ENCODE results near the gene SLC38A6.

Gene SLC38A6

DNA sequence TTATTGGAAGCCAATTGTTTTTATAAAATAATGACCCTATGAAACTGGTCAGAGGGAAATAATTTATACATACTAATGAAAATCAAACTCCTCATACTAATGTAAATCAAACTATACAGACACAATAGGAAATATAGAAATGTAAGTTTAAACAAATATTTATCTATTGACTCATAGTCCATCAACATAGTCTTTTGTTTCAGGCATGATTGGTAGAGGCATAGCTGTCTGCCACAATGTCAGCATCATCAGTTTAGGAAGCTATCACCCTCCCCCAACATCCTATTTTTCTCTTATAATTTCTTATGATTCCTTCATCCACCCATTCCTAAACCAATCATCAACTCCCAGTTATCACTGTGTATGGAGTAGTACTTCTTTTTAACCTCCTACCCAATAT, 117.7 kb downstream of the SLC38A6 start:
- DNase-seq (ENCODE audit: low read depth) = no peak
- TF ChIP-seq, protein P1, sequence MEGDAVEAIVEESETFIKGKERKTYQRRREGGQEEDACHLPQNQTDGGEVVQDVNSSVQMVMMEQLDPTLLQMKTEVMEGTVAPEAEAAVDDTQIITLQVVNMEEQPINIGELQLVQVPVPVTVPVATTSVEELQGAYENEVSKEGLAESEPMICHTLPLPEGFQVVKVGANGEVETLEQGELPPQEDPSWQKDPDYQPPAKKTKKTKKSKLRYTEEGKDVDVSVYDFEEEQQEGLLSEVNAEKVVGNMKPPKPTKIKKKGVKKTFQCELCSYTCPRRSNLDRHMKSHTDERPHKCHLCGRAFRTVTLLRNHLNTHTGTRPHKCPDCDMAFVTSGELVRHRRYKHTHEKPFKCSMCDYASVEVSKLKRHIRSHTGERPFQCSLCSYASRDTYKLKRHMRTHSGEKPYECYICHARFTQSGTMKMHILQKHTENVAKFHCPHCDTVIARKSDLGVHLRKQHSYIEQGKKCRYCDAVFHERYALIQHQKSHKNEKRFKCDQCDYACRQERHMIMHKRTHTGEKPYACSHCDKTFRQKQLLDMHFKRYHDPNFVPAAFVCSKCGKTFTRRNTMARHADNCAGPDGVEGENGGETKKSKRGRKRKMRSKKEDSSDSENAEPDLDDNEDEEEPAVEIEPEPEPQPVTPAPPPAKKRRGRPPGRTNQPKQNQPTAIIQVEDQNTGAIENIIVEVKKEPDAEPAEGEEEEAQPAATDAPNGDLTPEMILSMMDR (IDR thresholded peaks at IDR 0.05; ENCODE audit: low read depth, low read length, missing control alignments) = no peak
- H3K4me3 ChIP-seq (ENCODE audit: low read depth, low read length) = no peak overlapping the region

GRCh38 chr14:61099216-61099835, 118.3 kb downstream of the SLC38A6 start:
- no peak for DNase-seq (ENCODE audit: low read depth)
- TF ChIP-seq, protein P1 (IDR thresholded peaks at IDR 0.05; ENCODE audit: low read depth, low read length, missing control alignments) = no peak
- H3K4me3 ChIP-seq (ENCODE audit: low read depth, low read length) = no peak overlapping the region

DNA sequence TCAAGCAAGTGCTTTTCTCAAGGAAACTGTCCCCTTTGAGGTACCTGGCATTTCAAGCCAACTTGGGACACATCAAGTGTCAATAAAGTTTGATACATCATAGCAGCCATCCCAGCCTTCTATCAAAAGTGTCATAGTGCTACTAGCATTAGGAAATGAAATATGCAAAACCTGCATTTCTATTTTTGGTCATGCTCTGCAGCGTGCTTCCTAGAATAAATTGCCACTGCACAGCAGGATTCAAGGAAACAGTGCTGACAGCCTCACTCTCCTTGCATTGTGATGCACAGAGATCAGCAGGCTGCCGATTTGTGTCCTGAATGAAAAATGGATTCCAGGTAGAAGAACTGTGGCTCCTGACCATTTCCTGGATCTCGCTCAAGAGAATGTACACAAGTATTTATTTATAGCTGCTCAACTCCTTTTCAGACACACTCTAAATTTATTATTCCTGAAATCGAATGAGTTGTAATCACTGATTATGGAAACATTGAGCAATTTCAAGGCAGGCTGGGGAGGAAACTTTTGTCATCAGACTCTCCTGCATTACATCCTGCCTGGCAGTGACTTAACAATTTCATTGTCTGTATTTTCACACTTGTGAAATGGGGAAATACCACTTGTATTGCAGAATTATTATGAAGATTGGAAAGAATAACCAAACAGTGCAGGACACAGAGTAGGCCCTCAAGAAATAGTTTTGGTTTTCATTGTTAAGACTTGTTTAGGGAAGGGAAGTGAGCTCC, 120.9 kb downstream of the SLC38A6 start:
- DNase-seq (ENCODE audit: low read depth) = no peak

More for the DNA sequence above, 120.9 kb downstream of the SLC38A6 start:
- H3K4me3 ChIP-seq (ENCODE audit: low read depth, low read length) = no peak overlapping the region
- TF ChIP-seq, protein P1 (IDR thresholded peaks at IDR 0.05; ENCODE audit: low read depth, low read length, missing control alignments) = no peak
